ENCODE results near the gene MYO5A. TPM values are rescaled to one million over a fixed set of nuclear protein-coding genes. Genes with fewer than 3 reads are reported as not detected.

Gene MYO5A
- total RNA-seq, 2 donors from 2014 or later = 12.3 to 21.5 TPM

DNA sequence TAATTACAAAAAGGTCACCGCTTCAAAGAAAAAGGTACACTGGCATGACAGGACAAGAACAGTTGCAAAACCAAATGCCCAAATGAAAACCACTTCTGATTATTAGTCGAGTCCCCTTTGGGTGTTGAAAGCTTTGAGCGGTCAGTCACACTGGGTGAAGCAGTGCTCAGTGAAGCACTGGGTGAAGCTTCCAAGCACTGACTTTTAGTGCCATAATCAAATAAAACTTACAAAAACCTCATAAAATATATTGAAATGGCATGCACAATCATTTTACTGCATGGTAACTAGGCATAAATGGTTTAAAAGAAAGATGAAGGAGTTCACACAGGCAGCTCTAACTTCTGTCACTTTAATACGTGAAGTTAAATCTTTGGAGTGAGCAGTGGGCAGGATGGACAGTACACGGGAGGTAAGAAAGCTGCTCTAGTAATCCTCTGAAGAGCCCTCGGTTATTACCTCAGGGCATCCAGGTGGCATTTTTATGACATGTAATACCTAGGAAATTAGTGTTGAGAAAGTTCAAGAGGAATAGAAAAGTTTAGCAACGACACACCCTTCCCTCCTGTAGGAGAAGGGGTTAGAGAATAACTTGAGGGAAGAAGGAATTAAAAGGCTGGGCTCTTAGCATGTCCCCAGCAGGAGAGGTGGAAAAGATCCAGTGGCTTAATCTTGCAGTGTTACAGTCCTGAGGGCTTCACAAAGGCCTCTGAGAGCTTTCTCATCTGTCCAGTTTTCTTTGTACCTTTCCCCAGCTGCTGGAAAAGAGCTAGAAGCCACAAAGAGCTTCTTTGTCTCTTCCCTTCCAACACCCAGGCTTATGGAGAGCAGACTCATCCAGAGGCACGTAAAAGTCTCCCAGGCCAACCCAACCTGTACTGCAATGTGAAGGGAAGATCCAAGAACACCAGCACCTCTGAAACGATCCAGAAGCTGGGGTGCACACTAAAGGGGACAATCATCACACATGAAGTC, 168.2 kb downstream of the MYO5A start:
- Histone ChIP-seq H3K27me3 (no peaks in the 10 kb centered on the region), H3K4me3 (no peak overlapping the region), H3K27ac (no peak overlapping the region), H3K4me1 (peaks cover 0 to 10% of the 10 kb centered on the region in 2 donors), H3K36me3 (peaks cover 16% of the 10 kb centered on the region), H3K9me3 (no peaks in the 10 kb centered on the region)
- no peak for DNase-seq (ENCODE audit: low spot score)
- TF ChIP-seq CTCF (IDR thresholded peaks at IDR 0.05) = no peak

DNA sequence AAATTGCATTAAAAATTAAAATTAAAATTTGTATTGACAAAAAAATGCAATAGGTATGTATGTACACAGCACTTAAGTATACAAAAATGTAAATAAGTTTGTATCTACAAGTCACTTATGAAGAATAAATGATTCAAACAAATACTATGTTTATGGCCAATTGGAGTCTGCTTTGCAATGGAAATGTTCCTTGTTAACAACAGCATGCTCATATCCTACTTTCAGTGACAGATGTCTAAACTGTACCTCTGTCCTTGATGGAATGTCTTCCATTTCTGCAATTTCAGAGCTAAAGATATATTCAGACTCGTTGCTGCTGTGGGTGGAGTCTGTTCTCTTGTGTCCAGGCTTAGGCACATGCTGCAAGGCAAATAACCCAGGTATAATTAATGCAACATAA, 169.0 kb downstream of the MYO5A start:
- no peaks in the 10 kb centered on the region for H3K27me3 ChIP-seq
- H3K9me3 ChIP-seq = no peaks in the 10 kb centered on the region
- no peak overlapping the region for H3K4me3 ChIP-seq
- DNase-seq (ENCODE audit: low spot score) = no peak
- peaks cover 0 to 10% of the 10 kb centered on the region in 2 donors for H3K4me1 ChIP-seq
- H3K36me3 ChIP-seq = peaks cover 12% of the 10 kb centered on the region
- TF ChIP-seq CTCF (IDR thresholded peaks at IDR 0.05) = no peak
- no peak overlapping the region for H3K27ac ChIP-seq

- peaks cover 14% of the 10 kb centered on the region for H3K36me3 ChIP-seq
These were observed 170.7 kb downstream of the MYO5A start for GRCh38 chr15:52357949-52358348.

DNA sequence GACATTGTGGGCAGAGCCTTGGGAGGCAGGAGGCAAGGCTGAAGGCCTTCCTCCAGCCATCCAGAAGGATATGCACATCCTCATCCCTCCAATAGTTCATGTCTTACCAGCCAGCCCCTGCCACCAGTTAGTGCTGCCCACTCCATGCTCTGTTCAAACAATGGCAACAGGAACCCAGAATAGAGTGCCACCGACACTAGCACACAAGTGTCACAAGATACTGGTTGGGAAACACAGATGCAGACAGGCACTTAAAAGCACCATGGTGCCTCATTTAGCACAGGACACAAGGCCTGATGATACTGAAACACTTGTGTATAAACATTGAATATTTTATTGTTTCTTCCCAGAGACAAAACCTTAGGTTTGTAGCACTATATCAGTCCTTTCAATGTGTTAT, 176.6 kb downstream of the MYO5A start:
- H3K27ac ChIP-seq = peak overlapping the region in 1 of 2 donors; percentile 37
- no peaks in the 10 kb centered on the region for H3K27me3 ChIP-seq
- peaks cover 28% of the 10 kb centered on the region for H3K36me3 ChIP-seq
- no peak for DNase-seq (ENCODE audit: low spot score)
- H3K4me1 ChIP-seq = peaks cover 0 to 4% of the 10 kb centered on the region in 2 donors
- no peaks in the 10 kb centered on the region for H3K9me3 ChIP-seq
- no peak for TF ChIP-seq CTCF (IDR thresholded peaks at IDR 0.05)
- no peak overlapping the region for H3K4me3 ChIP-seq

More at GRCh38 chr15:52357949-52358348, 170.7 kb downstream of the MYO5A start:
- DNase-seq (ENCODE audit: low spot score) = no peak
- H3K9me3 ChIP-seq = no peaks in the 10 kb centered on the region
- TF ChIP-seq CTCF (IDR thresholded peaks at IDR 0.05) = no peak
- no peak overlapping the region for H3K4me3 ChIP-seq
- H3K27ac ChIP-seq = no peak overlapping the region
- peaks cover 0 to 10% of the 10 kb centered on the region in 2 donors for H3K4me1 ChIP-seq
- H3K27me3 ChIP-seq = no peaks in the 10 kb centered on the region

DNA sequence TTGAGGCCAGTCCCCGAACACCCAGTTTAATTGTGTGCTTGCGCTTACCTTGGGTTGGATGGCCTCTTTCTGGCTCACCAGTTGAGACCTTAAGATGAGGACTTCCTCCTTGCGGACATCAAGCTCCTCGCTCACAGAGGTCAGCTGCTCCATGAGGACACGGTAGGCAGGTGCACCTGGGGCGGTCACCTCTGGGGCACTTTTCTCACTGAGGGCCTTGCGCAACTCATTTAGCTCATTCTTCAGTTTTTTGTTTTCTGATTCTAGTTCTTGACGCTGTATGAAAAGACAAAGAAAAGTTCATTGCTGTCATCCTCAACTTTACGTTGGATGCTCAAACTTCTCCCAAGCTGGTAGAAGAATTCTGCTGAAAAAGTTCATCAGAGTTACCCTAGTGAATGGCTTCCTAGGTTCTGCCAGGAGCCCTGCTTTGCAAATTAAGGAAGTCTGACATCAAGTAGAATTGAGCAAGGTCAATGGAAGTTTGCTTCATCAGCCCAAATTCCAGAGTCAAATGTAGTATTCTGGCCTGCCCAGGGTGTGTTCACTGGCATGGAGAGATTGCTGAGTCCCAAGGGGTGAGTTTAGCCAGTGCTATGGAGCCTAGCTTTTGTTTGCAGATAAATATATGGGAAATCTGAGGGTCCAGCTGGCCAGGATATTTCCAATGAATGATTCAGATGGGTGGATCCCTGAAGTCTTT, 177.3 kb downstream of the MYO5A start:
- Histone ChIP-seq H3K27ac (peak overlapping the region in 1 of 2 donors; percentile 37), H3K36me3 (peaks cover 28% of the 10 kb centered on the region)

More for the DNA sequence above, 177.3 kb downstream of the MYO5A start:
- Histone ChIP-seq H3K4me1 (peaks cover 0 to 4% of the 10 kb centered on the region in 2 donors), H3K27me3 (no peaks in the 10 kb centered on the region), H3K9me3 (no peaks in the 10 kb centered on the region), H3K4me3 (no peak overlapping the region)
- DNase-seq (ENCODE audit: low spot score) = no peak
- no peak for TF ChIP-seq CTCF (IDR thresholded peaks at IDR 0.05)

Data from right atrium auricular region (tissue), 2 donors.